ENCODE measurements around the gene HIBADH.

GRCh38 chr7:27601217-27601616 is 61.5 kb downstream of the HIBADH start:
- TF ChIP-seq CTCF (IDR thresholded peaks at IDR 0.05) (no peak), ZFX (IDR thresholded peaks at IDR 0.05; ENCODE audit: borderline replicate concordance) (no peak)
